Keratinocyte (primary cell): ENCODE measurements around the gene KRTAP24-1. TPM values are rescaled to one million over a fixed set of nuclear protein-coding genes. Genes with fewer than 3 reads are reported as not detected.

Source experiments
- DNase-seq: peaks from one replicate; pipeline ENCODE4 v3.0.0-alpha.2; 2011; ENCODE audit warnings: low read depth, missing footprints, low spot score
- FAIRE-seq: peaks from 2 replicates; lab custom pipeline; 2011; peaks lifted over from hg19 to GRCh38; lab: Jason Lieb, UNC
- H2AFZ ChIP-seq: 2 replicates; pipeline ENCODE4 v1.6.0; 2012; ENCODE audit warnings: low read length, control low read depth, inconsistent platforms; ENCODE audit not compliant: control insufficient read depth
- H3K27ac ChIP-seq: 2 replicates; pipeline ENCODE4 v1.5.1; 2011; ENCODE audit warnings: low read length; ENCODE audit not compliant: control insufficient read depth, insufficient read depth
- H3K27me3 ChIP-seq: 3 replicates; pipeline ENCODE4 v1.6.0; 2011; ENCODE audit warnings: low read length; ENCODE audit not compliant: control insufficient read depth, insufficient read depth; ENCODE audit errors: extremely low read depth
- H3K36me3 ChIP-seq, 2 experiments: 2 replicates in 1 of 2; 3 replicates in 1 of 2; pipeline ENCODE4 v1.5.1; 2011; ENCODE audit warnings: low read length in 2 of 2, mild to moderate bottlenecking in 1 of 2; ENCODE audit not compliant: control insufficient read depth in 2 of 2, insufficient read depth in 2 of 2; ENCODE audit errors: extremely low read depth in 1 of 2
- H3K4me1 ChIP-seq: 3 replicates; pipeline ENCODE4 v1.5.1; 2011; ENCODE audit warnings: low read length; ENCODE audit not compliant: control insufficient read depth, insufficient read depth; ENCODE audit errors: extremely low read depth
- H3K4me2 ChIP-seq: 3 replicates; pipeline ENCODE4 v1.6.0; 2011; ENCODE audit warnings: low read depth, low read length; ENCODE audit not compliant: control insufficient read depth, insufficient read depth; ENCODE audit errors: extremely low read depth
- H3K4me3 ChIP-seq, 3 experiments: fragments of 200-600 bp in 1 of 3; sonication (generic) in 1 of 3; 2 replicates in 2 of 3; 3 replicates in 1 of 3; pipeline ENCODE4 v1.5.1; 2011 to 2016; ENCODE audit warnings: low read length in 3 of 3, mild to moderate bottlenecking in 3 of 3, control low read depth in 2 of 3, inconsistent platforms in 1 of 3, low read depth in 1 of 3, mixed read lengths in 1 of 3, mixed run types in 1 of 3, moderate library complexity in 1 of 3; ENCODE audit not compliant: control insufficient read depth in 2 of 3, insufficient read depth in 2 of 3; ENCODE audit errors: extremely low read depth in 1 of 3
- H3K79me2 ChIP-seq: 2 replicates; pipeline ENCODE4 v1.6.0; 2012; ENCODE audit warnings: low read length; ENCODE audit not compliant: control insufficient read depth, insufficient read depth
- H3K9ac ChIP-seq: 3 replicates; pipeline ENCODE4 v1.6.0; 2011; ENCODE audit warnings: low read length; ENCODE audit not compliant: control insufficient read depth, insufficient read depth; ENCODE audit errors: extremely low read depth
- H3K9me1 ChIP-seq: 3 replicates; pipeline ENCODE4 v1.6.0; 2011; ENCODE audit warnings: low read length; ENCODE audit not compliant: control insufficient read depth, insufficient read depth; ENCODE audit errors: extremely low read depth
- H3K9me3 ChIP-seq: 2 replicates; pipeline ENCODE4 v1.5.1; 2012; ENCODE audit warnings: low read depth, low read length; ENCODE audit not compliant: control insufficient read depth
- H4K20me1 ChIP-seq: 3 replicates; pipeline ENCODE4 v1.6.0; 2011; ENCODE audit warnings: low read length; ENCODE audit not compliant: control insufficient read depth, insufficient read depth; ENCODE audit errors: extremely low read depth
- EZH2 ChIP-seq: IDR thresholded peaks from one replicate; pipeline ENCODE4 v1.6.1; 2012; ENCODE audit warnings: inconsistent platforms, mild to moderate bottlenecking, low read length, moderate library complexity
- dilution Hi-C: fragments of 300-500 bp; cut with MboI; formaldehyde crosslinking; loops from one replicate; pipeline ENCODE4 v1.7.0; 2020; ENCODE audit warnings: low sequenced_read_pairs; ENCODE audit not compliant: extremely low pct_ligation_motif_present
- polyA plus RNA-seq, 5 experiments: library from polyadenylated mRNA; depleted of rRNA in 3 of 5; stranded (reverse) in 3 of 5; stranded (forward) in 1 of 5; unstranded in 1 of 5; fragments of >200 nt; gene quantifications; 1 replicate in 1 of 5; 2 replicates in 3 of 5; 3 replicates in 1 of 5; pipeline versions ENCODE4 v1.2.1 to v1.2.3, GENCODE V29; 2011 to 2012; ENCODE audit warnings: missing spikeins in 2 of 5, low read depth in 1 of 5, low replicate concordance in 1 of 5
- TF ChIP-seq, protein P1 (sequence below), 3 experiments: IDR thresholded peaks in 1 of 3; conservative IDR thresholded peaks in 1 of 3; optimal IDR thresholded peaks in 1 of 3; 2 replicates in 2 of 3; 3 replicates in 1 of 3; pipeline versions ENCODE3 to v1.5.1; 2011; ENCODE audit warnings: low read length in 3 of 3, mild to moderate bottlenecking in 3 of 3, moderate library complexity in 2 of 3, control low read depth in 1 of 3, inconsistent platforms in 1 of 3; ENCODE audit not compliant: insufficient read depth in 2 of 3; ENCODE audit errors: extremely low read depth in 1 of 3

The KRTAP24-1 gene
- polyA plus RNA-seq, 1 donor (not counting 4 experiments of a cell fraction or from before 2014, with no cell fraction given): not detected

DNA sequence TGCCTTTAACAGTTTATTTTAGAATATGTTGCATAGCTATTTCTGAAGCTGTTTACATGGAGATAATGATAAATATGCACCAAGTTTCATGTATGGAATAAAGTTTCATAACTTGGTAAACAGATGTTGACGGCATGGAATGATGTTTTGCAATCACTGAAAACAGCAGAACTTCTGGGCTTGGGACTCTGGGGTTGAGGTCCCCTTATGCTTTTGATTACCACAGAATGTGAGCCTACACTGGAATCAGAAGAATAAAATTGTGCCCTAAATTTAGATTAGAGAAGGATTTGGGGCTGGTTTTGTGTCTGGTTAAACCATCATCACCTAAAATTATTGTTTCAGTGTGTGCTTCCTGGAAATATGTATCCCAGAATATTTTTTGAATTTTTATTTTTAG, 11.1 kb downstream of the KRTAP24-1 start:
- Histone ChIP-seq H3K9ac (no peak overlapping the region), H4K20me1 (no peaks in the 10 kb centered on the region), H3K4me2 (no peak overlapping the region), H2AFZ (no peak overlapping the region), H3K79me2 (no peaks in the 10 kb centered on the region), H3K4me1 (no peaks in the 10 kb centered on the region), H3K36me3 (no peaks in the 10 kb centered on the region), H3K9me3 (no peaks in the 10 kb centered on the region), H3K27ac (no peak overlapping the region), H3K4me3 (no peak overlapping the region), H3K27me3 (no peaks in the 10 kb centered on the region), H3K9me1 (no peaks in the 10 kb centered on the region)
- DNase-seq (no peak), FAIRE-seq (no peak)
- TF ChIP-seq EZH2: no peak
- TF ChIP-seq, protein P1, sequence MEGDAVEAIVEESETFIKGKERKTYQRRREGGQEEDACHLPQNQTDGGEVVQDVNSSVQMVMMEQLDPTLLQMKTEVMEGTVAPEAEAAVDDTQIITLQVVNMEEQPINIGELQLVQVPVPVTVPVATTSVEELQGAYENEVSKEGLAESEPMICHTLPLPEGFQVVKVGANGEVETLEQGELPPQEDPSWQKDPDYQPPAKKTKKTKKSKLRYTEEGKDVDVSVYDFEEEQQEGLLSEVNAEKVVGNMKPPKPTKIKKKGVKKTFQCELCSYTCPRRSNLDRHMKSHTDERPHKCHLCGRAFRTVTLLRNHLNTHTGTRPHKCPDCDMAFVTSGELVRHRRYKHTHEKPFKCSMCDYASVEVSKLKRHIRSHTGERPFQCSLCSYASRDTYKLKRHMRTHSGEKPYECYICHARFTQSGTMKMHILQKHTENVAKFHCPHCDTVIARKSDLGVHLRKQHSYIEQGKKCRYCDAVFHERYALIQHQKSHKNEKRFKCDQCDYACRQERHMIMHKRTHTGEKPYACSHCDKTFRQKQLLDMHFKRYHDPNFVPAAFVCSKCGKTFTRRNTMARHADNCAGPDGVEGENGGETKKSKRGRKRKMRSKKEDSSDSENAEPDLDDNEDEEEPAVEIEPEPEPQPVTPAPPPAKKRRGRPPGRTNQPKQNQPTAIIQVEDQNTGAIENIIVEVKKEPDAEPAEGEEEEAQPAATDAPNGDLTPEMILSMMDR (optimal IDR thresholded peaks at IDR 0.05 in 1 of 3, IDR thresholded peaks at IDR 0.05 in 1 of 3, conservative IDR thresholded peaks at IDR 0.05 in 1 of 3; ENCODE audit: extremely low read depth in 1 of 3, insufficient read depth in 2 of 3, low read length in 3 of 3): no peak
- dilution Hi-C loops: no loop called here

DNA sequence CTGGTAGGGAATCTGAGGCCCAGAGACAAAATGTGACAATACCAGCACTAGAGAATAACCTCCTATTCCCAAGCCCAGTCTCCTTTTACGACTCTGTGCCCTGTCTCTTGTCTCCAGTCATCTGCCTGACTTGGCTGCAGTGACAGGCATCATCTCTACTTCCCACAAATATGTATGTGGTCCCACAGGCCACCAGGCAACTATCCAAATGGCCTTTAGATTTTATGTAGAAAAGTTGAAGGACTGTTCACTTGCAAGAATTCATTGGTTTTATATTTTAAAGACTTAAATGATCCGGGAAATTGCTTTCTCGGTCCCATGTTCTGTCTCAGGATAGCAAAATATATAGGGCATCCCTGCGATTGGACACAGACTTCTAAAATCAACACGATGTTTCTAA, 11.6 kb downstream of the KRTAP24-1 start:
- TF ChIP-seq, protein P1 (optimal IDR thresholded peaks at IDR 0.05 in 1 of 3, IDR thresholded peaks at IDR 0.05 in 1 of 3, conservative IDR thresholded peaks at IDR 0.05 in 1 of 3; ENCODE audit: extremely low read depth in 1 of 3, insufficient read depth in 2 of 3, low read length in 3 of 3): no peak
- TF ChIP-seq EZH2: no peak
- FAIRE-seq (no peak), DNase-seq (no peak)
- Histone ChIP-seq H3K27me3 (no peaks in the 10 kb centered on the region), H3K36me3 (no peaks in the 10 kb centered on the region), H3K27ac (no peak overlapping the region), H2AFZ (no peak overlapping the region), H3K79me2 (no peaks in the 10 kb centered on the region), H3K9ac (no peak overlapping the region), H3K4me1 (no peaks in the 10 kb centered on the region), H3K4me2 (no peak overlapping the region), H3K9me3 (no peaks in the 10 kb centered on the region), H3K4me3 (no peak overlapping the region), H4K20me1 (no peaks in the 10 kb centered on the region), H3K9me1 (no peaks in the 10 kb centered on the region)
- dilution Hi-C loops: no loop called here
